GM23248 (cell line): ENCODE measurements around the gene BTN1A1. TPM values are rescaled to one million over a fixed set of nuclear protein-coding genes. Genes with fewer than 3 reads are reported as not detected.

Experiments
- DNase-seq: peaks from one replicate; pipeline ENCODE4 v3.0.0-alpha.2; 2015
- H2AFZ ChIP-seq: fragments of 200-600 bp; sonication (generic); 2 replicates; pipeline ENCODE4 v1.6.1; 2016; ENCODE audit warnings: antibody characterized with exemption
- H3F3A ChIP-seq: fragments of 200-600 bp; sonication (generic); 2 replicates; pipeline ENCODE4 v1.6.1; 2016; ENCODE audit warnings: mild to moderate bottlenecking, antibody characterized with exemption, mixed run types; ENCODE audit not compliant: insufficient read depth
- H3K27ac ChIP-seq: fragments of 200-600 bp; sonication (generic); 2 replicates; pipeline ENCODE4 v1.5.1; 2016; ENCODE audit warnings: mild to moderate bottlenecking
- H3K27me3 ChIP-seq: fragments of 200-600 bp; sonication (generic); replicated peaks from 2 replicates; pipeline ENCODE4 v1.6.1; 2016; ENCODE audit warnings: mild to moderate bottlenecking; ENCODE audit not compliant: insufficient read depth
- H3K36me3 ChIP-seq: fragments of 200-600 bp; sonication (generic); 2 replicates; pipeline ENCODE4 v1.6.1; 2016; ENCODE audit warnings: low read depth, mild to moderate bottlenecking
- H3K4me1 ChIP-seq: fragments of 200-600 bp; sonication (generic); 2 replicates; pipeline ENCODE4 v1.6.1; 2016; ENCODE audit warnings: mild to moderate bottlenecking; ENCODE audit not compliant: insufficient read depth
- H3K4me2 ChIP-seq: fragments of 200-600 bp; sonication (generic); one replicate; pipeline ENCODE4 v1.6.1; 2016; ENCODE audit warnings: mild to moderate bottlenecking; ENCODE audit not compliant: unreplicated experiment
- H3K4me3 ChIP-seq: fragments of 200-600 bp; sonication (generic); 2 replicates; pipeline ENCODE4 v1.5.1; 2016; ENCODE audit warnings: mild to moderate bottlenecking
- H3K79me2 ChIP-seq: fragments of 200-600 bp; sonication (generic); 2 replicates; pipeline ENCODE4 v1.6.1; 2016; ENCODE audit warnings: mild to moderate bottlenecking; ENCODE audit not compliant: insufficient read depth
- H3K9ac ChIP-seq: fragments of 200-600 bp; sonication (generic); 2 replicates; pipeline ENCODE4 v1.6.1; 2016; ENCODE audit warnings: mild to moderate bottlenecking
- H3K9me2 ChIP-seq: fragments of 200-600 bp; sonication (generic); 2 replicates; pipeline ENCODE4 v1.6.1; 2016; ENCODE audit warnings: mixed run types, mild to moderate bottlenecking, moderate library complexity; ENCODE audit not compliant: insufficient read depth
- H3K9me3 ChIP-seq: fragments of 200-600 bp; sonication (generic); one replicate; pipeline ENCODE4 v1.6.1; 2017; ENCODE audit warnings: low read depth
- H4K20me1 ChIP-seq: fragments of 200-600 bp; sonication (generic); 2 replicates; pipeline ENCODE4 v1.6.0; 2016; ENCODE audit not compliant: insufficient read depth
- EZH2 ChIP-seq: fragments of 200-600 bp; sonication (generic); IDR thresholded peaks from 2 replicates; pipeline ENCODE4 v1.6.1; 2018; ENCODE audit warnings: antibody characterized with exemption, mild to moderate bottlenecking; ENCODE audit not compliant: insufficient read depth, poor library complexity, severe bottlenecking
- EZH2phosphoT487 ChIP-seq: fragments of 200-600 bp; sonication (generic); IDR thresholded peaks from 2 replicates; pipeline ENCODE4 v1.6.1; 2018; ENCODE audit warnings: antibody characterized with exemption, moderate library complexity, mild to moderate bottlenecking, low read depth; ENCODE audit not compliant: insufficient read depth
- WGBS, 2 experiments: methylation state at CpG; one replicate each; pipeline ENCODE4 v1.1.6; 2015 to 2017; ENCODE audit warnings: low lambda C conversion rate in 2 of 2, low coverage in 1 of 2; ENCODE audit errors: missing lambda C conversion rate in 2 of 2; 5-methylcytosine and 5-hydroxymethylcytosine counted together
- in situ Hi-C: fragments of 300-500 bp; cut with MboI; formaldehyde crosslinking; loops from 2 replicates; pipeline ENCODE4 v1.15.0; 2020
- polyA plus RNA-seq: library from polyadenylated mRNA; unstranded; fragments of >200 nt; fragmentation: Nextera tagmentation; extraction: Ambion mirVana; gene quantifications from 2 replicates; pipeline ENCODE4 v1.2.1, GENCODE V29; 2016
- total RNA-seq: library from RNA; depleted of rRNA; stranded (reverse); fragments of >200 nt; shearing (Covaris generic); gene quantifications from 2 replicates; pipeline ENCODE4 v1.2.3, GENCODE V29; 2014

Gene BTN1A1
- total and polyA plus RNA-seq, 2 experiments from 2014 or later: 0.11 TPM; not detected in 1

DNA sequence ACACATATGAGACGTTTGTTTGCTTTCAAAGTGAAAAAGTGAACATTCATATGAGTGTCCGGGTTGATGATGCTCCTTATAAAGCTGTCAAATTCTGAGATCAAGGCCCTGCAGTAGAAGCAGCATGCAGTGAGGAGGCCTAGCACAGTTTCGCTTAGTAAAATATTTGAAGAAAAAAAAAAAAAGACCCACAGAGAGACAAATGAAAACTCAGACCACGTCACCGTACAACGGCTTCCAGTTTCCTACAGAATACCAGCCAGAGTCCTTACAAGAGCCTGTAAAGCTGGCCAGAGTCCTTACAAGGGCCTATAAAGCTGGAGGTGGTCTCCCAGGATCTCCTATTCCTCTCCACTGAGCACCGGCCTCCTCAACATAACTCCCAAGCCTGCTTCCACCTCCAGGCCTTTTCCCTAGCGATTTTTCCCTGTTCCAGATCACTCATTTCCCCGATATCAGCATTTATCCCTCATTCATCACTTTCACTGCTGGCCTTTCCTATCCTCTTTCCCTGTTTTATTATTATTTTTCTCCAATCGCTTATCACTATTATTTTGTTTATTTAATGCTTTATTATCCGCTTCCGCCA lies 36.6 kb downstream of the BTN1A1 start:
- Histone ChIP-seq H3K9ac (peak overlapping the region; percentile 98), H3K4me3 (peak overlapping the region; percentile 89), H3K36me3 (no peaks in the 10 kb centered on the region), H4K20me1 (no peaks in the 10 kb centered on the region), H3K27ac (peak overlapping the region; percentile 97), H3K4me1 (peaks cover 31% of the 10 kb centered on the region), H3K79me2 (peaks cover 33% of the 10 kb centered on the region), H3K4me2 (peak overlapping the region; percentile 93), H3F3A (peaks cover 47% of the 10 kb centered on the region), H3K9me3 (no peaks in the 10 kb centered on the region), H3K27me3 (no peaks in the 10 kb centered on the region), H3K9me2 (no peaks in the 10 kb centered on the region), H2AFZ (peak overlapping the region; percentile 94)
- 1 to 2% methylated on average over 12 of the region's 12 CpGs for WGBS, 2 experiments
- peak; percentile 72 for DNase-seq
- in situ Hi-C loops: loop anchor here (25.0 kb wide), 1 partner anchor 199 kb away; no protein-coding TSS in a partner anchor
- TF ChIP-seq EZH2: no peak
- no peak for TF ChIP-seq EZH2phosphoT487

- H3K4me2 ChIP-seq: peak overlapping the region; percentile 93
These were observed 37.2 kb downstream of the BTN1A1 start for GRCh38 chr6:26537160-26537845.

DNA sequence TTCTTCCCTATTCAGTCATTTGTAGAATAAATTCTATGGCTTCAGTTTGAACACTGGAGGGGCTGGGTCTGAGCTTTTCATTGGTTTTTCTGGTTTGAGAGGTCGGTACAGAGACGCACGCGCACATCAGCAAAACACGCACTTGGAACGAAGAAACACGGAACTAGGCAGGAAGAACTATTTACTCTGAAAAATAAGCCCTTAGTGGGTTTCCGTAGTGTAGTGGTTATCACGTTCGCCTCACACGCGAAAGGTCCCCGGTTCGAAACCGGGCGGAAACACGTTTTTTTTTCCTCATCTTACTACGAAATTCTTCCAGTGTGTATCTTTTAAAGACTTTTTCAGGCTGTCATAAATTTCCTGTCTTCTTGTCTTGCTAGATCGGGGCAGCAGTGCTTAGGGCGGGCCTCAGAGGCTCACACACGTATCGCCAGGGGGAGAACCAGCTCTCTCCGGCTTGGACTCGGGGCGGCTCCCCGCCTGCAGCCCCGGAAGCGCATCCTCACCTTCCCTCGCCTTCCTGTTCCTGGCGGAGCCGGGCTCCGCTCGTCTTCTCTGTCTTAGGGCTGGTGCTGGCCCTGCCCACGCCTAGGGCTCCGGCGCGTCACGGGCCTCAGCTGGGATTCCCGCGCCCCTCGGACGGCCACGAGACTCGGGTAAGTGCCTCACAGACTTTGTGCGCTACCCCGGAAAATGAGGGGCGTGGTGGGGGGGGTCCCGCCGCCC lies 37.9 kb downstream of the BTN1A1 start, which contains the start of gene HMGN4:
Gene HMGN4 (plus strand): TSS at position 521 of the 726 bp plus-strand sequence. CDS start 6,841 bp downstream, outside the sequence.
- peak within 1 kb of the TSS; percentile 98 for H3K9ac ChIP-seq
- H3K4me3 ChIP-seq: peak within 1 kb of the TSS; percentile 89
- H3K27me3 ChIP-seq: no peaks in the 10 kb centered on the region
- peak; percentile 95 for DNase-seq
- 1% methylated on average over 43 to 49 of the region's 49 CpGs for WGBS, 2 experiments
- H3K27ac ChIP-seq: peak within 1 kb of the TSS; percentile 97
- H3K4me1 ChIP-seq: peaks cover 26% of the 10 kb centered on the region
- no peak for TF ChIP-seq EZH2
- TF ChIP-seq EZH2phosphoT487: no peak
- H3K9me2 ChIP-seq: no peaks in the 10 kb centered on the region
- peak within 1 kb of the TSS; percentile 93 for H3K4me2 ChIP-seq
- H3K9me3 ChIP-seq: no peaks in the 10 kb centered on the region
- no peaks in the 10 kb centered on the region for H4K20me1 ChIP-seq
- H3K79me2 ChIP-seq: peaks cover 47% of the 10 kb centered on the region
- in situ Hi-C loops: loop anchor here (25.0 kb wide), 1 partner anchor 201 kb away; no protein-coding TSS in a partner anchor
- H2AFZ ChIP-seq: peak within 1 kb of the TSS; percentile 94
- peaks cover 37% of the 10 kb centered on the region for H3F3A ChIP-seq
- H3K36me3 ChIP-seq: peaks cover 8% of the 10 kb centered on the region; the same call in 1 of the 2 replicates

More at GRCh38 chr6:26537160-26537845, 37.2 kb downstream of the BTN1A1 start:
- Histone ChIP-seq H3K79me2 (peaks cover 40% of the 10 kb centered on the region), H3K9me2 (no peaks in the 10 kb centered on the region), H3K36me3 (0 out of 2 replicates have a peak, but pooled peaks cover under 1% of the 10 kb centered on the region), H3F3A (peaks cover 42% of the 10 kb centered on the region), H3K4me1 (peaks cover 29% of the 10 kb centered on the region), H4K20me1 (no peaks in the 10 kb centered on the region), H3K4me3 (peak overlapping the region; percentile 89), H3K9me3 (no peaks in the 10 kb centered on the region), H3K9ac (peak overlapping the region; percentile 98), H3K27me3 (no peaks in the 10 kb centered on the region), H2AFZ (peak overlapping the region; percentile 94), H3K27ac (peak overlapping the region; percentile 97)
- 1% methylated on average over 37 of the region's 37 CpGs for WGBS, 2 experiments
- in situ Hi-C loops: loop anchor here (25.0 kb wide), 1 partner anchor 200 kb away; no protein-coding TSS in a partner anchor
- TF ChIP-seq EZH2 (no peak), EZH2phosphoT487 (no peak)
- peak; percentile 95 for DNase-seq

DNA sequence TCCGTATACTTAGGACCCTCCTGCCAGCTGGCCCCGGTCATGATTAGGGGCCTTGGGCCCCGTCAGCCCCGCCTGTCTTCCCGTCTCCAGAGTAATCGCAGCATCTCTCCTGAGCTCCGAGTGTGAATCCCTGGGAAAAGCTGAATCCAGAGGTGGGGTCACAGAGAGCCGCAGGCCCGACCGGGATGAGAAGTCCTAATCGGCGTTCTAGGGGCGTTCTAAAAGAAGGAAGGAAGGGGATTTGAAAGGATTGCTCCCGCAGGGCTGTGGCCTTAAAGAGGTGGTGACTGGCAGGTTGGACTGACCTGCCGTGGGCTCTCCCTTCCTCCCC lies 38.4 kb downstream of the BTN1A1 start:
- H3K9me2 ChIP-seq: no peaks in the 10 kb centered on the region
- H3K4me2 ChIP-seq: peak overlapping the region; percentile 93
- TF ChIP-seq EZH2phosphoT487 (no peak), EZH2 (no peak)
- 1 to 3% methylated on average over 14 to 15 of the region's 15 CpGs for WGBS, 2 experiments
- peaks cover 26% of the 10 kb centered on the region for H3K4me1 ChIP-seq
- in situ Hi-C loops: loop anchor here (25.0 kb wide), 1 partner anchor 201 kb away; no protein-coding TSS in a partner anchor
- H3K27me3 ChIP-seq: no peaks in the 10 kb centered on the region
- H3K9ac ChIP-seq: peak overlapping the region; percentile 98
- H3K4me3 ChIP-seq: peak overlapping the region; percentile 89
- peak overlapping the region; percentile 94 for H2AFZ ChIP-seq
- no peaks in the 10 kb centered on the region for H3K9me3 ChIP-seq
- H3F3A ChIP-seq: peaks cover 32% of the 10 kb centered on the region
- H3K36me3 ChIP-seq: peaks cover 10% of the 10 kb centered on the region; the same call in 1 of the 2 replicates
- peak overlapping the region; percentile 97 for H3K27ac ChIP-seq
- H4K20me1 ChIP-seq: no peaks in the 10 kb centered on the region
- H3K79me2 ChIP-seq: peaks cover 52% of the 10 kb centered on the region
- no peak for DNase-seq
